ENCODE results near the gene KIF26B. TPM values are rescaled to one million over a fixed set of nuclear protein-coding genes. Genes with fewer than 3 reads are reported as not detected.
"Not testable (repeated sequence)": the region's sequence is repeated elsewhere in the genome, so short reads cannot be mapped to it uniquely, and the experiment has no call there.

The KIF26B gene
- total RNA-seq, 1 experiment from 2014 or later: not detected

DNA sequence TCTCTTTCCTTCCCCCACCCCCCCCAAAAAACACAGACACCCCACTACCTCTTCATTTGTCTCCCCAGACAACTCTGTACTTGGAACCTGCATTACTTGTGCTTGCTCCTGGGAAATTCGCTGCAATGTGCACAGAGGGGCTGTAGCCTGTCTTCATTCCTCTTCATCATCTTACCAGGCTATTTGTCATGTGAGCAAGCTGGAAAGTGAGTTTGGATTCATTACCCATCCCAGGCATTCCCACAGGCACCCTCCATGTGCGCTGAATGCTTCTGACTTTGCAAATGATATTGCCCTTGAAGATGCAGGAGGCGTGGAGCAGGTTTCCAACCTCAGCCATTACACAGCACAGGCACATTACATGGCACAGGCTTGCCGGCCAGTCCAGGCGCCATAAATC, 494.9 kb downstream of the KIF26B start:
- no peak for DNase-seq
- H3K9me3 ChIP-seq: no peaks in the 10 kb centered on the region
- H3K36me3 ChIP-seq: no peaks in the 10 kb centered on the region
- H3K27me3 ChIP-seq: no peaks in the 10 kb centered on the region
- no peak overlapping the region for H3K4me3 ChIP-seq

- no peaks in the 10 kb centered on the region for H3K27me3 ChIP-seq
- no peaks in the 10 kb centered on the region for H3K9me3 ChIP-seq
- DNase-seq: no peak
- H3K4me3 ChIP-seq: no peak overlapping the region
- no peaks in the 10 kb centered on the region for H3K36me3 ChIP-seq
Measured at GRCh38 chr1:245650441-245650960, 495.7 kb downstream of the KIF26B start.

DNA sequence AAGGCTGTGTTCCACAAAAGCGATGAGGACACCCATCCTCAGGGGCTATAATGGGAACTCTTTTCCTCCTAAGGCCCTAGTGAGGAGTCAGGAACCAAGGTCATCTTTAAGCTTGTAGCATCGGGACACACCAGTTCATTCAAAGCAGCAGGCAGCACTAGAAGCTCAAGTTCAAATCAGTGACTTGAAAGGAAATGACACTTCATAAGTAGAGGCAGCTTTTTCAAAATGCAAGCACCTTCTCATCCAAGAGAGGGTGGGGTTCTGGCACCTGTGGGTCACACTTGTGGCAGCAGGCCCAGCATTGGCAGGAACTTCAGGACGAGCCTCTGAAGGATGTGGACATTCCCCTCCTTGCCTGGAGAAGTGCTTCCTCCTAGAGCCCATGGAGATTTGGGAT, 496.3 kb downstream of the KIF26B start:
- H3K27me3 ChIP-seq: no peaks in the 10 kb centered on the region
- peak; percentile 9 for DNase-seq
- no peak overlapping the region for H3K4me3 ChIP-seq

DNA sequence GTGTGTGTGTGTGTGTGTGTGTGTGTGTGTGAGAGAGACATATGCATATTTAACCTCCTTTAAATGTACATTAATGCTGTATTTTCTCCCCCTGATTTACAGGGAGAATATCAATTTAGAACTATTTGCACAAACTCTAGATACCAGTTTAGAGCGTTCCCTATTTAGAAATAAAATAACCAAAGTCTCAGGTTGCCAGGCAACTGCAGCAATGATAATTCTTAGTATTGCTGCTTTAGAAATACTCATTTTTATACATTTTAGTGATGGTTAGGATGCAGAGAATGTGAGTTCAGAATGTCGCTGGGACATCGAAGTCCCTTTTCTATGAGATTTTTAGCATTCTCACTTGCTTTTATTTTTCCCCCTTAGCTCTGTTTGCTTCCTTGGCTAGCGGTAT, 497.3 kb downstream of the KIF26B start:
- no peak for DNase-seq
- no peaks in the 10 kb centered on the region for H3K9me3 ChIP-seq
- H3K4me3 ChIP-seq: no peak overlapping the region
- no peaks in the 10 kb centered on the region for H3K27me3 ChIP-seq
- H3K36me3 ChIP-seq: no peaks in the 10 kb centered on the region

More for the DNA sequence above, 496.3 kb downstream of the KIF26B start:
- H3K36me3 ChIP-seq: no peaks in the 10 kb centered on the region
- no peaks in the 10 kb centered on the region for H3K9me3 ChIP-seq

DNA sequence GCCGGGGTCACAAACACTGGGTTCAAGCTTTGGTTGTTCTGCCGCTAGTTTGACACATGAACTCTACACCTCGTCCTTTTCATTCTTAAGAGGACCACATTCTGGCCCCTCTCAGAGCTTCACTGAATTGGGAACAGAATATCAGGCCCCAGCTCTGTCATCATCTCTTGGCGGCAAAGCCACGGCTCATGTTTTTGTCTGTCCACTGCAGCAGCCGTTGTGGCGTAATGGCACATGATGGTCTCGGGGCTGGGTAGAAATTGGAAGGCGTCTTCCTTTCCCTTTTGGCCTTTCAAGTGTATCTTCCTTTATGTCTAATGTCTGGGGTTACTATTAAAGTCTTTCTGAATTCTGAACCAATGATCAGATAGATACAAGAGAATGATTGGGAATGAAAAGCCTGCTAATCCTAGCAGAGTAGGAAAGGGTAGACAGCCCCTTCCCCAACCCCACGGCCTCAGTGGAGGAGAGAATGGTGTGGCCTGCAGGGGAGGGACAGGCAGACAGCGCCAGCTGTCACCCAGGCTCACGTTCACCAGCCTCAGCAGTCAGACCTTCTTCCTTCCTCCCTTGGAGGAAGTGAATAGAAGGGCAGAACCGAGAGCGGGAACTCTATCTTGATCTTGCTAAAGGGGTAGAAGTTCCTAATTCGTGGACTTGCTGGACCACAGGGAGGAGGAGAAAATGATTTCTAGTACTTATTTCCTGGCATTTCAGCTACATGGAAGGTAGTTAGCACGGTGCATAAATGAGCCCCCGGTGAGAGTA, 498.1 kb downstream of the KIF26B start:
- Histone ChIP-seq H3K27me3 (no peaks in the 10 kb centered on the region), H3K36me3 (no peaks in the 10 kb centered on the region), H3K4me3 (no peak overlapping the region), H3K9me3 (no peaks in the 10 kb centered on the region)
- no peak for DNase-seq

- DNase-seq: no peak
- no peak overlapping the region for H3K4me3 ChIP-seq
- H3K36me3 ChIP-seq: no peaks in the 10 kb centered on the region
- no peaks in the 10 kb centered on the region for H3K27me3 ChIP-seq
- H3K9me3 ChIP-seq: no peaks in the 10 kb centered on the region
Measured at GRCh38 chr1:245654460-245655050, 499.8 kb downstream of the KIF26B start.

- no peaks in the 10 kb centered on the region for H3K27me3 ChIP-seq
- no peaks in the 10 kb centered on the region for H3K36me3 ChIP-seq
- DNase-seq: no peak
- no peak overlapping the region for H3K4me3 ChIP-seq
- no peaks in the 10 kb centered on the region for H3K9me3 ChIP-seq
Measured at GRCh38 chr1:245656189-245656717, 501.5 kb downstream of the KIF26B start.

- no peak for DNase-seq
Measured at GRCh38 chr1:245657371-245657770, 502.6 kb downstream of the KIF26B start.

DNA sequence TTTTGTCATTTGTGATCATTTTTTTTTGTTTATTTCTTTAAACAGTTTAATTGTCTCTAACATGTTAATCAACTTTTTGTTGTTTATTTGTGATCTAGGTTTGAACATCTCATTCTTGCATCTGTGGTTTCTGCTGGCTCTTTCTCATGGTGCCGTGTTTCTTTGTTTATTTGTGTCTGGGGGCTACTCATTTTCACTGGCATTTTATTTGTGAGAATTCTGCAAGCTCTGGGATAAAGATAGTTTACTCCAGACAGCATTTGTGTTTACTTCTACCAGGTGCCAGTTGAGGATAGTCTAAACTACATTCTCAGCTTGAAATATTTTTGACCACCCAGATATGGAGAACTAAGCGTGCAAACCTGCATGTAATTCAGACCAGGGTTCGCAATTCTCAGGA, 508.6 kb downstream of the KIF26B start:
- DNase-seq: no peak
- Histone ChIP-seq H3K9me3 (no peaks in the 10 kb centered on the region), H3K4me3 (no peak overlapping the region), H3K27me3 (no peaks in the 10 kb centered on the region), H3K36me3 (no peaks in the 10 kb centered on the region)

More at GRCh38 chr1:245657371-245657770, 502.6 kb downstream of the KIF26B start:
- Histone ChIP-seq H3K36me3 (no peaks in the 10 kb centered on the region), H3K27me3 (no peaks in the 10 kb centered on the region), H3K9me3 (no peaks in the 10 kb centered on the region), H3K4me3 (no peak overlapping the region)

- Histone ChIP-seq H3K27me3 (no peaks in the 10 kb centered on the region), H3K9me3 (no peaks in the 10 kb centered on the region), H3K36me3 (no peaks in the 10 kb centered on the region), H3K4me3 (no peak overlapping the region)
- no peak for DNase-seq
Measured at GRCh38 chr1:245663841-245664240, 509.1 kb downstream of the KIF26B start.

DNA sequence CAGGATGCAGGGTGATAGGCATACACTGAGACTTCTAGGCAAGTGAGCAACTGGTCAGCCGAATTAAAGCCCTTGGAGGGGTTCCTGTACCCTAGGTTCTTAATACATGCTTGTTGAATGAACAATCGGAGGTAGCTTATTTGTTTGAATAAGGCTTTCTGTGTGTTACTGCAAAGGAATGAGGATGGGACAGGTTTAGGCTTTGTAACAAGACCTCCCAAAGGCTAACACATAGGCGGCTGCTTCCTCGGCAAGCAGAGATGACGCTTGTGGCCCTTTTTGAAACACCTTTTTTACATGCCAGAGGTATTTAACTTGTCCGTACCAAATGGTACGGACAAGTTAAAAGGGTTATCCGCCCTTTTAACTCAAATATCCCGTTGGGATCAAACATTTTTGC, 511.6 kb downstream of the KIF26B start:
- Histone ChIP-seq H3K9me3 (no peaks in the 10 kb centered on the region), H3K4me3 (no peak overlapping the region), H3K27me3 (no peaks in the 10 kb centered on the region), H3K36me3 (no peaks in the 10 kb centered on the region)
- no peak for DNase-seq

- DNase-seq: no peak
- H3K9me3 ChIP-seq: no peaks in the 10 kb centered on the region
- H3K27me3 ChIP-seq: no peaks in the 10 kb centered on the region
- H3K36me3 ChIP-seq: no peaks in the 10 kb centered on the region
- no peak overlapping the region for H3K4me3 ChIP-seq
Measured at GRCh38 chr1:245671349-245671748, 516.6 kb downstream of the KIF26B start.

DNA sequence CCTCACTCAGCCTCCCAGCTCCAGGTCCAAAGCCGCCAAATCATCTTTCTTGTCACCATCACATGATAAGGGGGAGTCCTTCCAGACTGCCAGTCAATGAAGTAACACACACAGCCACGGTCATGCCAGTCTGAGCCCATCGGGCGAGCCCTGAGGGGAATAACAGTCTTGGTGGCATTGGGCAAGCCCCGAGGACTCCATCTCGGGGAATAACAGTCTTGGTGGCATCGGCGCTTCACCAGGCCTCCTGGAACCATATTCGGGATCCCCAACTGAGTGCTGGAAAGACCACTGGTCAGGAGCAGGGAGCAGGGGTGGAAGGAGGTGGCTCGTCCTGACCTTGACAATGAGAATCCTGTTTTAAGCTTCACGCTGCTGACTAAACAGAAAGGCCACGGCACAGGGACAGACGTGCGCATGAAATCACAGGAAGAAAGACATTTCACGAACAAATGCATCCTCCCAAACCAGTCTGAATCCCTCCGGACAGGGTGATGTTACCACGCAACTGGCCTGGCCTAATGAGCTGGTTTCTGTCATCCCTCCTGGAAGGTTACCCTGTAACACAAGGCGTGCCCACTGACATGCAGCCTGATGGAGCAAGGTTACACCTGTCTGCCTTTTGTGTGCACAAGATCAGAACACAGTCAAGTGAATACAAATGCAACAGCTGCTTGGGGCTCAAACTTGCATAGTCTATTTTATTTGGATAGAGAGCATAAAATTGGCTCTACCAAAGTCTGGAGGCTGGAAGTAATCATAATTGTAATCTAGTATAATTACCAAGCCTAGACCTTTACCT, 517.4 kb downstream of the KIF26B start:
- Histone ChIP-seq H3K9me3 (no peaks in the 10 kb centered on the region), H3K4me3 (no peak overlapping the region), H3K36me3 (no peaks in the 10 kb centered on the region), H3K27me3 (no peaks in the 10 kb centered on the region)
- DNase-seq: no peak

- H3K27me3 ChIP-seq, H3K36me3 ChIP-seq, DNase-seq, H3K9me3 ChIP-seq, H3K4me3 ChIP-seq: not testable (repeated sequence)
Measured at GRCh38 chr1:245672836-245673656, 518.3 kb downstream of the KIF26B start.

DNA sequence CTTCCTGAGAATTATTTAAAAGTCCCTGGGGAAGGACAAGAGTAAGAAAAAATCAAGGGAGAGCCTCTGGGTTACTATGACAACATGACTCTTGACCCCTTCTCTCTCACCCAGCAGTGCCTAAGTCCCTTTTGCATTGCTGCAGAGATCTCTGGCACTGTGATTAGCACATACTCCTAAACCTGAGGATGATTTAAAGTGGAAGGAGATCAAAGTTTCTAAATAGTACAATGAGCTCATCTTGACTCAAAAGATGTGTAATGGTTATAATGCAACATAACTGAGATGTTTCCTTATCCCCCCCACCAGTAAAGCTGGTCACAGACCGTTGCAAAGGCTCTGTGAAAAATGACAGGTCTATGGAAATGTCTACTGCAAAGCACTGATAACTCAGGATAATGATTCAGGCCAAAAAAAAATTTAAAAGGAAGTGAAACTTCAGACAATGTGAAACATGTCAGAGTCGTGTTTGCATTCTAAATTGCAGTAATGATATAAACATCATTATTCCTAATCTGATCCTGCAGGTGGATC, 519.2 kb downstream of the KIF26B start:
- no peaks in the 10 kb centered on the region for H3K27me3 ChIP-seq
- DNase-seq: no peak
- H3K36me3 ChIP-seq: no peaks in the 10 kb centered on the region
- no peak overlapping the region for H3K4me3 ChIP-seq
- no peaks in the 10 kb centered on the region for H3K9me3 ChIP-seq
